Thoracic aorta (tissue), 2 donors: ENCODE data around the gene ENOX2. TPM values are rescaled to one million over a fixed set of nuclear protein-coding genes. Genes with fewer than 3 reads are reported as not detected.
A peak's percentile ranks its signal among the peaks of the same experiment; 100 is the strongest.

Experiments used
- ATAC-seq: fragments of 150-250 bp; one replicate; pipeline ENCODE4 v1.8.0; 2017; ENCODE audit warnings: low read depth; ENCODE audit not compliant: insufficient number of reproducible peaks, low FRiP score
- DNase-seq: peaks from one replicate; pipeline ENCODE4 v3.0.0-alpha.2; 2020; ENCODE audit warnings: low spot score
- H3K27ac ChIP-seq, 2 donors: fragments of 200-600 bp; sonication (generic); 1 replicate in 1 of 2; 2 replicates in 1 of 2; pipeline ENCODE4 v1.5.1; 2016; ENCODE audit warnings: mild to moderate bottlenecking in 2 of 2, moderate library complexity in 2 of 2
- H3K27me3 ChIP-seq: fragments of 200-600 bp; sonication (generic); replicated peaks from 2 replicates; pipeline ENCODE4 v1.6.0; 2016; ENCODE audit warnings: mild to moderate bottlenecking; ENCODE audit not compliant: insufficient read depth
- H3K36me3 ChIP-seq: fragments of 200-600 bp; sonication (generic); one replicate; pipeline ENCODE4 v1.5.1; 2016
- H3K4me1 ChIP-seq, 2 donors: fragments of 200-600 bp; sonication (generic); 1 replicate in 1 of 2; 2 replicates in 1 of 2; pipeline versions ENCODE4 v1.5.1 to v1.6.0; 2016; ENCODE audit warnings: low read depth in 2 of 2, mild to moderate bottlenecking in 1 of 2; ENCODE audit not compliant: control insufficient read depth in 1 of 2
- H3K4me3 ChIP-seq: fragments of 200-600 bp; sonication (generic); 2 replicates; pipeline ENCODE4 v1.5.1; 2016; ENCODE audit warnings: mild to moderate bottlenecking
- H3K9me3 ChIP-seq: fragments of 200-600 bp; sonication (generic); 2 replicates; pipeline ENCODE4 v1.5.1; 2016
- total RNA-seq, 2 donors: library from RNA; depleted of rRNA; stranded (reverse); fragments of >200 nt; gene quantifications; one replicate each; pipeline versions ENCODE4 v1.1.0 to v1.2.3, GENCODE V29; 2016
- TF ChIP-seq, protein P1 (sequence below): fragments of 200-600 bp; sonication (generic); IDR thresholded peaks from one replicate; pipeline ENCODE4 v1.5.1; 2019; ENCODE audit warnings: antibody characterized with exemption

Gene ENOX2
- total RNA-seq, 2 donors from 2014 or later = 17.9 to 28.7 TPM

- Histone ChIP-seq H3K27ac (peak overlapping the region in 1 of 2 donors; percentile 77), H3K27me3 (no peaks in the 10 kb centered on the region), H3K9me3 (no peaks in the 10 kb centered on the region), H3K36me3 (no peaks in the 10 kb centered on the region), H3K4me1 (peaks cover 3 to 11% of the 10 kb centered on the region in 2 donors), H3K4me3 (no peak overlapping the region)
- TF ChIP-seq, protein P1, sequence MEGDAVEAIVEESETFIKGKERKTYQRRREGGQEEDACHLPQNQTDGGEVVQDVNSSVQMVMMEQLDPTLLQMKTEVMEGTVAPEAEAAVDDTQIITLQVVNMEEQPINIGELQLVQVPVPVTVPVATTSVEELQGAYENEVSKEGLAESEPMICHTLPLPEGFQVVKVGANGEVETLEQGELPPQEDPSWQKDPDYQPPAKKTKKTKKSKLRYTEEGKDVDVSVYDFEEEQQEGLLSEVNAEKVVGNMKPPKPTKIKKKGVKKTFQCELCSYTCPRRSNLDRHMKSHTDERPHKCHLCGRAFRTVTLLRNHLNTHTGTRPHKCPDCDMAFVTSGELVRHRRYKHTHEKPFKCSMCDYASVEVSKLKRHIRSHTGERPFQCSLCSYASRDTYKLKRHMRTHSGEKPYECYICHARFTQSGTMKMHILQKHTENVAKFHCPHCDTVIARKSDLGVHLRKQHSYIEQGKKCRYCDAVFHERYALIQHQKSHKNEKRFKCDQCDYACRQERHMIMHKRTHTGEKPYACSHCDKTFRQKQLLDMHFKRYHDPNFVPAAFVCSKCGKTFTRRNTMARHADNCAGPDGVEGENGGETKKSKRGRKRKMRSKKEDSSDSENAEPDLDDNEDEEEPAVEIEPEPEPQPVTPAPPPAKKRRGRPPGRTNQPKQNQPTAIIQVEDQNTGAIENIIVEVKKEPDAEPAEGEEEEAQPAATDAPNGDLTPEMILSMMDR = no peak
- DNase-seq (no peak), ATAC-seq (no peak)
These were observed 156.2 kb downstream of the ENOX2 start for GRCh38 chrX:130746709-130747342.

- Histone ChIP-seq H3K27ac (peak overlapping the region in 1 of 2 donors; percentile 77), H3K36me3 (no peaks in the 10 kb centered on the region)
These were observed 156.9 kb downstream of the ENOX2 start for GRCh38 chrX:130746077-130746476.

DNA sequence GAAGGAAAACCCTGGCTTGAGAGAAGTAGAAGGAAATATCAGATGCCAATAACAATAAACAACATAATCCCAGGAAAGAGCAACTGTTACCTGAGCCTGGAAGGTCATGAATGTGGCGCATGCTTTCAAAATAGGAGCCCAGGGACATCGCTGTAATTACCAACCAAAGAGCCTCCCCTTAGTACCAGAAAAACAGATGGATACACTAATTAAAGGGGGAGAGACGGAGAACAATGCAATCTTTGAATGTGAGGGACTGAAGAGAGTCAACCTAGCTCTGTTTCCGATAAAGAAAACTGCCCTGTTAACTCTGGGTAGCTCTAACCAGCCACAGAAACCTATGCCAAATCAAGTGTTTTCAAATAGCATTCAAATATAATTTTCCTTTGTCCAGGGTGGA, 161.4 kb downstream of the ENOX2 start:
- DNase-seq = no peak
- H3K27me3 ChIP-seq = no peaks in the 10 kb centered on the region
- TF ChIP-seq, protein P1 = no peak
- peaks cover 2 to 6% of the 10 kb centered on the region in 2 donors for H3K4me1 ChIP-seq
- H3K27ac ChIP-seq = peak overlapping the region in 1 of 2 donors; percentile 57
- peak overlapping the region; percentile 38 for H3K4me3 ChIP-seq
- no peaks in the 10 kb centered on the region for H3K9me3 ChIP-seq
- H3K36me3 ChIP-seq = no peaks in the 10 kb centered on the region
- ATAC-seq = no peak

More at GRCh38 chrX:130746077-130746476, 156.9 kb downstream of the ENOX2 start:
- ATAC-seq (no peak), DNase-seq (no peak)
- Histone ChIP-seq H3K9me3 (no peaks in the 10 kb centered on the region), H3K4me3 (no peak overlapping the region), H3K4me1 (peaks cover 3 to 11% of the 10 kb centered on the region in 2 donors), H3K27me3 (no peaks in the 10 kb centered on the region)
- TF ChIP-seq, protein P1 = no peak

DNA sequence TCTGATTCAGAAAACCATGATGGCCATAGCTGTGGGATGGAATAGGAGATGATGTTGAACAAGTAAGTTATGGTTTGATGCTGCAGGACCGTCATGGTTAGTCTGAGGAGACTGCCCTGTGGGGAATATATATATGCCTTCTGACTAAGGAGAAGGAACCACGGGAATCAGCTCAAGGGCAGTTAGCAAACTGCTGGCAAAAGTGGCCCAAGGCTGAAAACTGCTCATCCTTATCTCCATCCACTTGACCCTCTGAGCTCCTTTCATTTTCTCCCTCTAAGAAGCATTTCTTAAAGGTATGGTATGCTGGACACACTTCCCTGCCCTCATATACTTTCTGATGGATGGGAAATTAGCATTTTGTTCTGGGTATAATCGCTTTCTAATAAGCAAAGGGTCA, 161.9 kb downstream of the ENOX2 start:
- Histone ChIP-seq H3K9me3 (no peaks in the 10 kb centered on the region), H3K27me3 (no peaks in the 10 kb centered on the region), H3K4me3 (peak overlapping the region; percentile 38), H3K36me3 (no peaks in the 10 kb centered on the region), H3K27ac (peak overlapping the region in 1 of 2 donors; percentile 57), H3K4me1 (peaks cover 0 to 2% of the 10 kb centered on the region in 2 donors)
- no peak for DNase-seq
- ATAC-seq = no peak
- TF ChIP-seq, protein P1 = no peak

GRCh38 chrX:130738638-130739195, 164.3 kb downstream of the ENOX2 start:
- no peak overlapping the region for H3K27ac ChIP-seq
- H3K27me3 ChIP-seq = no peaks in the 10 kb centered on the region
- no peak for ATAC-seq
- no peaks in the 10 kb centered on the region for H3K9me3 ChIP-seq
- H3K4me3 ChIP-seq = no peak overlapping the region
- no peak for DNase-seq
- TF ChIP-seq, protein P1 = no peak
- H3K36me3 ChIP-seq = no peaks in the 10 kb centered on the region
- no peaks in the 10 kb centered on the region for H3K4me1 ChIP-seq
